ENCODE data around the gene SOX15. TPM values are rescaled to one million over a fixed set of nuclear protein-coding genes. Genes with fewer than 3 reads are reported as not detected.
A peak's percentile ranks its signal among the peaks of the same experiment; 100 is the strongest.

Gene SOX15
- total and polyA plus RNA-seq, 2 of the 13 experiments (the other 11 are each of a cell fraction or from before 2014, with no cell fraction given): 0.07 to 0.18 TPM

GRCh38 chr17:7561589-7562207, 28.2 kb downstream of the SOX15 start, which contains the start of gene SENP3 (continued):
- TF ChIP-seq, protein P1, sequence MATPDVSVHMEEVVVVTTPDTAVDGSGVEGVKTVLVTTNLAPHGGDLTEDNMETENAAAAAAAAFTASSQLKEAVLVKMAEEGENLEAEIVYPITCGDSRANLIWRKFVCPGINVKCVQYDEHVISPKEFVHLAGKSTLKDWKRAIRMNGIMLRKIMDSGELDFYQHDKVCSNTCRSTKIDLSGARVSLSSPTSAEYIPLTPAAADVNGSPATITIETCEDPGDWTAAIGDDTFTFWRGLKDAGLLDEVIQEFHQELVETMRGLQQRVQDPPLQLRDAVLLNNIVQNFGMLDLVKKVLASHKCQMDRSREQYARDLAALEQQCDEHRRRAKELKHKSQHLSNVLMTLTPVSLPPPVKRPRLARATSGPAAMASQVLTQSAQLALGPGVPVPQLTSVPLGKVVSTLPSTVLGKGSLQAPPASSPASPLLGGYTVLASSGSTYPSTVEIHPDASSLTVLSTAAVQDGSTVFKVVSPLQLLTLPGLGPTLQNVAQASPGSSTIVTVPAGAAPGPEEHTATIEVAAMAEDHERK (CRISPR knock-in tag; IDR thresholded peaks at IDR 0.05; ENCODE audit: low read depth): peak; percentile 63; the same call in 1 of the 2 replicates
- TF ChIP-seq ZFX (CRISPR knock-in tag; IDR thresholded peaks at IDR 0.05; ENCODE audit: low read depth): peak; percentile 84
- 0 out of 2 replicates have a peak, but pooled peaks have one; percentile 8 for TF ChIP-seq ZBTB26 (CRISPR knock-in tag; IDR thresholded peaks at IDR 0.05; ENCODE audit: borderline replicate concordance)
- TF ChIP-seq CHD2 (IDR thresholded peaks at IDR 0.05; ENCODE audit: low read depth, low read length): 0 out of 2 replicates have a peak, but pooled peaks have one; percentile 48
- 0 out of 2 replicates have a peak, but pooled peaks have one; percentile 42 for TF ChIP-seq DR1 (CRISPR knock-in tag; IDR thresholded peaks at IDR 0.05)
- TF ChIP-seq SRY (CRISPR knock-in tag; IDR thresholded peaks at IDR 0.05): 0 out of 2 replicates have a peak, but pooled peaks have one; percentile 80
- TF ChIP-seq KDM5A (IDR thresholded peaks at IDR 0.05; ENCODE audit: borderline replicate concordance, low read length): peak; percentile 94
- 0 out of 2 replicates have a peak, but pooled peaks have one; percentile 48 for TF ChIP-seq ATAD3A (CRISPR knock-in tag; IDR thresholded peaks at IDR 0.05)
- 0 out of 2 replicates have a peak, but pooled peaks have one; percentile 13 for TF ChIP-seq ZFP36L1 (CRISPR knock-in tag; IDR thresholded peaks at IDR 0.05)
- TF ChIP-seq, protein P2, sequence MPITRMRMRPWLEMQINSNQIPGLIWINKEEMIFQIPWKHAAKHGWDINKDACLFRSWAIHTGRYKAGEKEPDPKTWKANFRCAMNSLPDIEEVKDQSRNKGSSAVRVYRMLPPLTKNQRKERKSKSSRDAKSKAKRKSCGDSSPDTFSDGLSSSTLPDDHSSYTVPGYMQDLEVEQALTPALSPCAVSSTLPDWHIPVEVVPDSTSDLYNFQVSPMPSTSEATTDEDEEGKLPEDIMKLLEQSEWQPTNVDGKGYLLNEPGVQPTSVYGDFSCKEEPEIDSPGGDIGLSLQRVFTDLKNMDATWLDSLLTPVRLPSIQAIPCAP (CRISPR knock-in tag; IDR thresholded peaks at IDR 0.05; ENCODE audit: low read depth): 0 out of 2 replicates have a peak, but pooled peaks have one; percentile 66
- peak; percentile 52; the same call in 1 of the 2 replicates for TF ChIP-seq ZNF329 (CRISPR knock-in tag; IDR thresholded peaks at IDR 0.05; ENCODE audit: low read depth)
- TF ChIP-seq ZNF343 (CRISPR knock-in tag; IDR thresholded peaks at IDR 0.05): 0 out of 2 replicates have a peak, but pooled peaks have one; percentile 40
- peak; percentile 95 for TF ChIP-seq MYPOP (CRISPR knock-in tag; IDR thresholded peaks at IDR 0.05)
- TF ChIP-seq HOXA3 (CRISPR knock-in tag; IDR thresholded peaks at IDR 0.05): peak; percentile 89
- TF ChIP-seq, protein P3, sequence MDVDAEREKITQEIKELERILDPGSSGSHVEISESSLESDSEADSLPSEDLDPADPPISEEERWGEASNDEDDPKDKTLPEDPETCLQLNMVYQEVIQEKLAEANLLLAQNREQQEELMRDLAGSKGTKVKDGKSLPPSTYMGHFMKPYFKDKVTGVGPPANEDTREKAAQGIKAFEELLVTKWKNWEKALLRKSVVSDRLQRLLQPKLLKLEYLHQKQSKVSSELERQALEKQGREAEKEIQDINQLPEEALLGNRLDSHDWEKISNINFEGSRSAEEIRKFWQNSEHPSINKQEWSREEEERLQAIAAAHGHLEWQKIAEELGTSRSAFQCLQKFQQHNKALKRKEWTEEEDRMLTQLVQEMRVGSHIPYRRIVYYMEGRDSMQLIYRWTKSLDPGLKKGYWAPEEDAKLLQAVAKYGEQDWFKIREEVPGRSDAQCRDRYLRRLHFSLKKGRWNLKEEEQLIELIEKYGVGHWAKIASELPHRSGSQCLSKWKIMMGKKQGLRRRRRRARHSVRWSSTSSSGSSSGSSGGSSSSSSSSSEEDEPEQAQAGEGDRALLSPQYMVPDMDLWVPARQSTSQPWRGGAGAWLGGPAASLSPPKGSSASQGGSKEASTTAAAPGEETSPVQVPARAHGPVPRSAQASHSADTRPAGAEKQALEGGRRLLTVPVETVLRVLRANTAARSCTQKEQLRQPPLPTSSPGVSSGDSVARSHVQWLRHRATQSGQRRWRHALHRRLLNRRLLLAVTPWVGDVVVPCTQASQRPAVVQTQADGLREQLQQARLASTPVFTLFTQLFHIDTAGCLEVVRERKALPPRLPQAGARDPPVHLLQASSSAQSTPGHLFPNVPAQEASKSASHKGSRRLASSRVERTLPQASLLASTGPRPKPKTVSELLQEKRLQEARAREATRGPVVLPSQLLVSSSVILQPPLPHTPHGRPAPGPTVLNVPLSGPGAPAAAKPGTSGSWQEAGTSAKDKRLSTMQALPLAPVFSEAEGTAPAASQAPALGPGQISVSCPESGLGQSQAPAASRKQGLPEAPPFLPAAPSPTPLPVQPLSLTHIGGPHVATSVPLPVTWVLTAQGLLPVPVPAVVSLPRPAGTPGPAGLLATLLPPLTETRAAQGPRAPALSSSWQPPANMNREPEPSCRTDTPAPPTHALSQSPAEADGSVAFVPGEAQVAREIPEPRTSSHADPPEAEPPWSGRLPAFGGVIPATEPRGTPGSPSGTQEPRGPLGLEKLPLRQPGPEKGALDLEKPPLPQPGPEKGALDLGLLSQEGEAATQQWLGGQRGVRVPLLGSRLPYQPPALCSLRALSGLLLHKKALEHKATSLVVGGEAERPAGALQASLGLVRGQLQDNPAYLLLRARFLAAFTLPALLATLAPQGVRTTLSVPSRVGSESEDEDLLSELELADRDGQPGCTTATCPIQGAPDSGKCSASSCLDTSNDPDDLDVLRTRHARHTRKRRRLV (CRISPR knock-in tag; IDR thresholded peaks at IDR 0.05): 0 out of 2 replicates have a peak, but pooled peaks have one; percentile 35
- TF ChIP-seq, protein P4, sequence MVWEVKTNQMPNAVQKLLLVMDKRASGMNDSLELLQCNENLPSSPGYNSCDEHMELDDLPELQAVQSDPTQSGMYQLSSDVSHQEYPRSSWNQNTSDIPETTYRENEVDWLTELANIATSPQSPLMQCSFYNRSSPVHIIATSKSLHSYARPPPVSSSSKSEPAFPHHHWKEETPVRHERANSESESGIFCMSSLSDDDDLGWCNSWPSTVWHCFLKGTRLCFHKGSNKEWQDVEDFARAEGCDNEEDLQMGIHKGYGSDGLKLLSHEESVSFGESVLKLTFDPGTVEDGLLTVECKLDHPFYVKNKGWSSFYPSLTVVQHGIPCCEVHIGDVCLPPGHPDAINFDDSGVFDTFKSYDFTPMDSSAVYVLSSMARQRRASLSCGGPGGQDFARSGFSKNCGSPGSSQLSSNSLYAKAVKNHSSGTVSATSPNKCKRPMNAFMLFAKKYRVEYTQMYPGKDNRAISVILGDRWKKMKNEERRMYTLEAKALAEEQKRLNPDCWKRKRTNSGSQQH (CRISPR knock-in tag; IDR thresholded peaks at IDR 0.05; ENCODE audit: low read depth): peak; percentile 84; the same call in 1 of the 2 replicates
- no peak for TF ChIP-seq EZH2 (conservative IDR thresholded peaks at IDR 0.05; ENCODE audit: low read depth, low read length)

All from HepG2 (cell line).